ENCODE measurements around the gene RTL10.

DNA sequence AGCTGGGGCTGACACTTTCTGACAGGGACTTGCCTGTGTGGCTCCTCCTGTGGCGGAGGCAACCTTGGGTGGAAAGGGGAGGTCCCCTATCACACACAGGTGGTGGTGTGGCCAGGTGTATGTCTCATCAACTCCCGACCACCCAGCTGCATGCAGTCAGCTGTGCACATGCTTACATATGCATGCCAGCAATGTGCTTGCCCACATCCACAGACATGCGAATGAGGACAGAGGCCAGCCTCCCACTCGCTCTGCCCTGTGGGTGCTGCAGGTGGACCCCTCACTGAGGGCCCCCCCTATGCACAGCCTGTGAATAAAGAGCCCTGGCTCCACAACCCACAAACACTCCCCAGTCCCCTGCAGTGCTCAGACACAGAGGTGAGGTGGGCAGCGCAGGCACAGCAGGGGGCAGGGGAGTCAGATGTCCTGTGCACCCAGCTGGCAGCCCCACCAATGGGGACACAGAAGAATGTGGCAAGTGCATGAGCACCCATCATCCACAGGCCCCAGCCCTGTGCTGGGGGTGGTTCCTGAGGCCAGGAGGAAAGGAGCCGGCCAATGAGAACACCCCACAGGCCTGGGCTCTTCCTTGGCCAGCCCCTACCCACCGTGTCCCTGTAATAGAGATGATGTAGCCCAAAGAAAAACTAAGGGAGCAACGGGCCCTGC is 9.5 kb downstream of the RTL10 start:
- TF ChIP-seq, protein P1, sequence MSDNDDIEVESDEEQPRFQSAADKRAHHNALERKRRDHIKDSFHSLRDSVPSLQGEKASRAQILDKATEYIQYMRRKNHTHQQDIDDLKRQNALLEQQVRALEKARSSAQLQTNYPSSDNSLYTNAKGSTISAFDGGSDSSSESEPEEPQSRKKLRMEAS (IDR thresholded peaks at IDR 0.05; ENCODE audit: low read depth), result no peak
- no peak for TF ChIP-seq POLR2AphosphoS5 (IDR thresholded peaks at IDR 0.05; ENCODE audit: low read depth, low read length)
